HTERT RPE-1 (cell line): ENCODE results near the gene NUTM2F.
"Not testable (repeated sequence)": the region's sequence is repeated elsewhere in the genome, so short reads cannot be mapped to it uniquely, and the experiment has no call there.

Source experiments
- in situ Hi-C: fragments of 300-500 bp; cut with MboI; formaldehyde crosslinking; loops from 4 replicates; pipeline ENCODE4 v1.14.3; 2020; ENCODE audit warnings: low sequenced_read_pairs

NUTM2F gene

DNA sequence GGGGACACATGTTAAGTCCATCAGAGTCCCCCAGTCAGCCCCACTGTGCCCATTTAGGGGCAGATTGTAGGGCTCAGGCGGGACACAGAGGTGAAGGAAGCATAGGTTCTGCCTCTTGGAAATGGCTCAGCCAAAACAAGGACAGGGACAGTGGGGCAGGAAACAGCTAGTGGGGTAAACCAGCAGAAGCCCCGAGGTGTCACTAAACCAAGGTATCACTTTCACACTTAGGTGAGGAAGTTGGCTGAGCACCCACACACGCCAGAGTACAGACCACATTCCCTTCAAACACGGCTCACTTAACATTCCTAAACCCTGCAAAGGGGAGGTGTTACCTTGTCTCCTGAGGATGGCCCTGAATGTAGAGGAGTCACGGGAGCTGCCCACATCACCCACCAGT, 12.2 kb downstream of the NUTM2F start:
- in situ Hi-C loops, result not testable (repeated sequence)

DNA sequence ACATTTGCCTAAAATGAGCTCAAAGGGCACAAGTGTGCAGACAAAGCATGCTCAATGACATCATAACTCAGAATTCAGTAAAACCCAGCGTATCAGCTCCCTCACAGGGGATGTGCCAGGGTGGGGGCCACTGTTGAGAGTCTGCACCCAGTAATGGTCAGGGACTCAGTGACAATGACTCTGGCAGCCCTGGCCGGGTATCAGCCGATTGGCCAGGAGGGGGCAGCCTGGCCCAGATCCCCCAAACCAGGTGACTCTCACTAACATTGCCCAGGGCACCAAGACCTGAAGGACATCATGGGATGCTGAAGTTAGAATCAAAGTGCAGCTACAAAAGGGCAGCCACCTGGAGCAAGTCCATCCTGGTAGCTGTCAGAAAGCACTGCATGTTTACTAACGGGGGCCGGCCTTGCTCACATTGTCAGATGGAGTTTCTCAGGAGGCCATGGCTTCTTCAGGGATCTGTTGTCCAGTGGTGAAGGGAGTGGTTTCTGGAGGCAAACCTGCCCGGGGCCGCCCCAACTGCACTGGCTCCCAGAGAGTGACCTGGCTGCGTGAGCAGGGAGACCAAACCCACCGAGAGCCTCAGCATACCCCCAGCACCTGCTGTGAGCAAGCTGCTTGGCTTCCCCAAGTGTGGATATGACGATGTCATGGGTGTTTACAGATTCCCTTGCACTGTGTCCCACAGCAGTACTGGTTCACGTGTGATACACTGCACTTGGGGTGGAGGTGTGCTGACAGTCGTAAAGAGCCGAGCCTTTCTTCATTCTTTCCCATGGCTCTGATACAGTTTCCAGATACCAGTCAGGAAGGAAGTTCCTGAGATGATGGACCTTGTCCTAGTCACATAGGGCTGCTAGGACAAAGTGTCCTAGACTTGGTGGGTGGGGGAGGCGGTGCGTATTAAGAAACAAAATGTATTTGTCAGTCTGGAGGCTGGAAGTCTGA, 13.1 kb downstream of the NUTM2F start:
- in situ Hi-C loops, result not testable (repeated sequence)

DNA sequence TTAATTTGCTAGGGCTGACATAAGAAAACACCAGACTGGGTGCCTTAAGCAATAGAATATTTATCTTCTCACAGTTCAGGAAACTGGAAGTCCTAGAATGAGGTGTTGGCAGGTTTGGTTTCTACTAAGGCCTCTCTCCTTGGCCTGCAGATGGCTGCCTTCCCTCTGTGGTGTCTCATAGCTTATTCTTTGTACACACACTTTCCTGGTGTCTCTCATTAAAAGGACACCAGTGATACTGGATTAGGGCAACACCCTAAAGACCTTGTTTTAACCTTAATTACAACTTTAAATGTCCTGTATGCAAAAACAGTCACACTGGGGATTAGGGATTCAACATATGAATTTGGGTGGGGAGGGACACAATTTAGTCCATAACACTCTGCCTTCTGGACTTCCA, 25.1 kb downstream of the NUTM2F start:
- in situ Hi-C loops, result no loop called here

DNA sequence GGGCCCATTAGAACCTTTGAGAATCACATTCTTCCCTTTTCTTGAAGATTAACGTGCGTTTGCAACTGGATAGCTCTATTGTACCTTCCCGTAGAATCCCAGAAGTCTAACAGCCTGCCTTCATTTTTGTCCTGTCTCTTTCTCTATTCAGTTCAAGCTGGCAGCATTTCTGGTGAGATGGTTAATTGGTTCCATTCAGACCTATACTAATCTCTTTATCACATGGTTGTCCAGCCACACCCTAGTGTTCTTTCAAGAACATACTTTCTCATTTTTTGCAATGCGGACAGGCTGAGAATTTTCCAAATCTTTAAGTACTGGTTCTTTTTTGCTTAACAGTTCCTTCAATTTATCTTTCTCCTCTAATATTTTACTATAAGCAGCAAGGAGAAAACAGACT, 26.0 kb downstream of the NUTM2F start:
- in situ Hi-C loops, result no loop called here

DNA sequence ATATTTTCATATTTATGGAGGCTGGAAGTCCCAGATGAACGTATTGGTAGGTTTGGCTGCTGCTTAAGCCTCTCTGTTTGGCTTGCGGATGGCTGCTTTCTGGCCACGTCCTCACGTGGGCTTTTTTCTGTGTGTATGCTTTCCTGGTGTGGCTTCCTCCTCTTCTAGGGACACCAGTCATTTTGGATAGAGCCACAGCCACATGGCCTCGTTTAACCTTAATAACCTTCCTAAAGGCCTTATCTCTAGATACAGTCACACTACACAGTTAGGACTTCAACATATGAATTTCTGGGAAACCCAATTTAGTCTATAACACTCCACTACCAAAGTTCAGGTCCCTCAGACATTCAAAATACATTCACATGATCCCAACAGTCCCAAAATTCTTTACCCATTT, 26.9 kb downstream of the NUTM2F start:
- in situ Hi-C loops, result no loop called here

DNA sequence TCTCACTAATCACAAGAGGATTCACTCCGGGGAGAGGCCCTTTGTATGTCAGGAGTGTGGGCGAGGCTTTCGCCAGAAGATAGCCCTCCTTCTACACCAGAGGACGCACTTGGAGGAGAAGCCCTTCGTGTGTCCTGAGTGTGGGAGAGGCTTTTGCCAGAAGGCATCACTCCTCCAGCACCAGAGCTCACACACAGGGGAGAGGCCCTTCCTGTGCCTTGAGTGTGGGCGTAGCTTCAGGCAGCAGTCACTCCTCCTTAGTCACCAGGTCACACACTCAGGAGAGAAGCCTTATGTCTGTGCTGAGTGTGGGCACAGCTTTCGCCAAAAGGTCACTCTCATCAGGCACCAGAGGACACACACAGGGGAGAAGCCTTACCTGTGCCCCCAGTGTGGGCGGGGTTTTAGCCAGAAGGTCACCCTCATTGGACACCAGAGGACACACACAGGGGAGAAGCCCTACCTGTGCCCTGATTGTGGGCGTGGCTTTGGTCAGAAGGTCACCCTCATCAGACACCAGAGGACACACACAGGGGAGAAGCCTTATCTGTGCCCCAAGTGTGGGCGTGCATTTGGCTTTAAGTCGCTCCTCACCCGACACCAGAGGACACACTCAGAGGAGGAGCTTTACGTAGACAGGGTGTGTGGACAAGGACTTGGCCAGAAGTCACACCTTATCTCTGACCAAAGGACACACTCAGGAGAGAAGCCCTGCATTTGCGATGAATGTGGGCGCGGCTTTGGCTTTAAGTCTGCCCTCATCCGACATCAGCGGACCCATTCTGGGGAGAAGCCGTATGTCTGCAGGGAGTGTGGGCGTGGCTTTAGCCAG, 27.8 kb downstream of the NUTM2F start:
- in situ Hi-C loops, result no loop called here

DNA sequence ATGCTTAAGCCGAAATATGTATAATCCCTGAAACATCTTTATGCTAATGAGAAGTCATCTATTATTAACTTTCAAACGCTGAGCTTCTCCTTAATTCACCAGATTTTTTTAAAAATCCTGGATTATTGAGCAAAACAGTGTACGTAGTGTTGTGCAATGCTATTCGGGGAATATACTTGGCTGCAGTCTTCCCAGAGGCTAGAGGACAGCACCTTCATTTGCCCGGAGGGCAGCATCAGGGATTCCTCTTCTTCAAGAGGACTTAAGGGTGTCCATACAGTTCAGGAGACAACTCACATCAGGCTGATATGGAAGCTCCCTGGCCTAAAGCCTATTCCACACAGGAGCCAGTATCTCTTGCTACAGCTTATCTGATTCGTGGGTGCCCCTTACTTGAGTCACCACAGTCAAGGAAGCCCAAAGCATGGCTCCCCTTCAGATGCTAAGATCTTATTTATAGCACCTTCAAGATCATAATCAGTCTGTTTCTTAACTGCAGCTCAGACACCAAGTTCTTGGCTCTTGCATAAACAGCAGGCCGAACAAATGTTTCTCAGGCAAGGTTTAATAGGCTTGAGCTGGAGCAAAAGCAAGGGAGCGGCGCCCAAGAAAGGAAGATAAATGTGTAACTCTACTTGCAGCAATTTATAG, 29.4 kb downstream of the NUTM2F start:
- in situ Hi-C loops, result no loop called here

DNA sequence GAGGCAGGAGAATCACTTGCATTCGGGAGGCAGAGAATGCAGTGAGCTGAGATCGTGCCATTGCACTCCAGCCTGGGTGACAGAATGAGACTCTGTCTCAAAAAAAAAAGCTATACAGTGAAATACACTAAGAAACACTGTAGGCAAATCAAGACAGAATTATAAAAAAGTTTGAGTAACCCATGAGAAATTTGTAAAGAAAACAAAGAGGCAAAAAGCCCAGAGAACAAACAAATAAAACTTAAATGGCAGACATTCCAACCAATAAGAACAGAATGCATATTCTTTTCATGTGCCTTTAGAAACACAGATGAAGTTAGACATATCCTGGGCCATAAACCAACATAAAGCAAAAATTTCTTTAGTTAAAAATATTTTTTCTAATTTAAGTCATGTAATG, 38.8 kb downstream of the NUTM2F start:
- in situ Hi-C loops, result no loop called here

DNA sequence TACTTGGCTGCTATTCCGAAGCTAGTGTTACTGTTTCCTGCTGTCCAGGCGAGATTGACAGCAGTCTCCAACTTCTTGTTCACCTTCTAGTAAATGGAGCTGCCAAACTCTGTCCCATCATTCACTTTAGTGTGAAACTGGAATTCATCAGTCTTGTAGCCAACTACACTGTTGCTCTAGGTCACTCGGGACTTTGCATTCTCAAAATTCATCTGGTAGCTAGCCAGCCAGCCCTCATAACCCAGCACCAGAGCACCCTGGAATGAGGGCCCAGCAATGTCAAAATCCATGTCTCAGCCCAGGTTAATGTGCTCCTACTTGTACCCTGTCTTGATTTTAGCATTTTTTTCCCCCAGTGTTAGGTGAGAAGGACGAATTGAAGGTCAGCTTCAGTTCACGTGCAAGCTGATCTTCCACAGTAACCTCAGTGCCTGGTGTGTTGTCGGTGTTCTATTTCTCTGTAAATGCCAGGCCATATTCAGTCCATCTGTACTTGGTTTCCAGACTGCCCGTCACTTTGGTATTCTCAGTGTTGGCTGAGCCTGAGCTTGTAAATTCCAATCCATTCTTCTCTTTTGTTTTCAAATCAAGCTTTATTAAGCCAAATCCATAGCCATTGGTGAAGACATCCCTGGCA, 40.4 kb downstream of the NUTM2F start:
- in situ Hi-C loops, result no loop called here

DNA sequence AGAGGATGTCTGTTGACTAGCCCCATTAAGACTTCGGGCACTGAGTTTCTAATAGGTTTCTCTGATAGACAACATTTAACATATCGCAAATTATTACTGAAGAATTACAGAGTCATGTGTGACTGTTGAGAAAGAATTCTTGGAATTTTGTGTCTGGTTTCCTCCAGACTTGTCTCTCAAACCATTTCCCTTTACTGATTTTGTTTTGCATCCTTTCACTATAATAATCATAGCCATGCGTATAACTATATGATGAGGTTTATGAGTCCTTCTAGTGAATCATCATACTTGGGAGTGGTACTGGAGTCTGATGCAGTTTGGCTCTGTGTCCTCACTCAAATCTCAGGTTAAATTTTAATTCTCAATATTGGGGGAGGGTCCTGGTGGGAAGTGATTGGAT, 42.3 kb downstream of the NUTM2F start:
- in situ Hi-C loops, result no loop called here

DNA sequence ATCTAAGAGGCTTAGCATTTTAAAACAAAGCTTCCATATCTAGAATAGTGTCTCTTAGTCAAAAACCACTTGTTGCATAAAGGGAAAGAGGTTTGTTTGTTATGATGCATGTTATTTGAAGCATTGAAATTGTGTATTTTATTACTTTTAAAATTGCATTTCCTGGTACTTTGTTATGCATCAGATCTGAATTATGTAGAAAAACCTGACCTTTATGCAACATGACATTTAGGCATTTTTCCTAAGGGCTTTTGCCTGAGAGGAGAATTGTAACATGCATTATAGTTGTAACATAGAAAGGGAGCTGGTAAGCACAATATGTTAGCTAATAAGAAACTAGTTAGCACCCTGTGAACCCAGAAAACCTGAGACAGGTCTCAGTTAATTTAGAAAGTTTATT, 47.3 kb downstream of the NUTM2F start:
- in situ Hi-C loops, result no loop called here

DNA sequence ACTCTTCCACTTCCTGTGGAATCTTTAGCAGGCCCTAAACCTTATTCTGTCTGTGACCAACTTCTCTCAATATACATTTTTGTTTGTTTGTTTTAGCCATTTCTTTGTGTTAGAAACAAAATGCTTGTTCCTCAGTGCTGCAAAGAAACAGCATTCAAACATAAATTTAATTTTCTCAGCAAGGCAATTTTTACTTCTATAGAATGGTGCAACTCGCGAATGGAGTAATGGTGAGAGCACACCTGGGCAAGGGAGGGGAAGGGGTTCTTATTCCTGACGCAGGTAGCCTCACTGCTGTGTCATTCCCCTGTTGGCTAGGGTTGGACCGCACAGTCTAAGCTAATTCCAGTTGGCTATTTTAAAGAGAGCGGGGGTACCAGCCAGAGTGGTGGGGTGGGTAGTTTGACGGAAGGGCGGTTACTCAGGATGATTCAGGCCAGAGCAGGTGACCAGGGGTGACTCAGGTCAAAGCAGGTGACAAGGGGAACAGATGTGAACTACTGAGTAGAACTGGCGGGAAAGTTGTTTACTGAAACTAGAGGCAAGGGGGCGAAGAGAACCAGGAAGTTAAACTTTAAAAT, 47.9 kb downstream of the NUTM2F start:
- in situ Hi-C loops, result no loop called here

DNA sequence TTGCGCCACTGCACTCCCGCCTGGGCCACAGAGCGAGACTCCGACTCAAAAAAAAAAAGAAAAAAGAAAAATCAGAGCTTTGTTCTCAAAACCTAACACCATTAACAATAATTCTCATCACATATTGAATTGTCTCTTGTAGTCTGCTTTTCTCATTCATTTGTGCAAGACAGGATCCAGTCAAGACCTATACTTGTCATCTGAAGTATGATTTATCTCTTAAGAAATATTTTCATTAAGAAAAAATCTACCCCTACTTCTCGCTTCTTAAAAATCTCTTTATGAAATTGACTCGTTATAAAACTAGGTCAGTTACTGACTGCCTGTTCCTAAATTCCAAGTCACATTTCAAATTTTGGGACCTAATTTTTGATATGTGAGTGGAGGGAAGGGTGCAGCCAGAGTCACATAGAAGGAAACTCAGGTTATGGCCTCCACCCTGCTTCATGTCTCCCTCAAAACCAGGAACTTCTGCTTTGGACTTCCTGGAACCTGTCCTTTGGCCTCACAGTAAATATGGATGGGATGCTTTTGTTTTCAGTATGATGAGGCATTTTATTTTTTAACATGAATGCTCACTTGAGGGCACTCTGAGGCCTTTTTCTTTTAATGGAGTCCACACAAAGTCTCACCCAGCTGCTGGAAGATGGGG, 50.4 kb downstream of the NUTM2F start:
- in situ Hi-C loops, result no loop called here

DNA sequence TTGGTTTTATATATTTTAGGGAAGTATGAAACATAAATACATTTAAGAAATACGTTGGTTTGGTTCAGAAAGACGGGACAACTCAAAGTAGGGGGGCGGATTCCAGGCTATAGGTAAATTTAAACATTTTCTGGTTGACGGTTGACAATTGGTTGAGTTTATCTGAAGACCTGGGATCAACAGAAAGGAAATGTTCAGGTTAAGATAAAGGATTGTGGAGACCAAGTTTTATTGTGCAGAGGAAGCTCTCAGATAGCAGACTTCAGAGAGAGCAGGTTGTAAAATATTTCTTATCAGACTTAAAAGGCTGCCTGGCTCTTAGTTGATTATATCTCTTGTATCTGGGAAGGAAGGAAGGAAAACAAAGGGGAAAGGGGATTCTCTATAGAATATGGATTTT, 51.4 kb downstream of the NUTM2F start:
- in situ Hi-C loops, result not testable (repeated sequence)

DNA sequence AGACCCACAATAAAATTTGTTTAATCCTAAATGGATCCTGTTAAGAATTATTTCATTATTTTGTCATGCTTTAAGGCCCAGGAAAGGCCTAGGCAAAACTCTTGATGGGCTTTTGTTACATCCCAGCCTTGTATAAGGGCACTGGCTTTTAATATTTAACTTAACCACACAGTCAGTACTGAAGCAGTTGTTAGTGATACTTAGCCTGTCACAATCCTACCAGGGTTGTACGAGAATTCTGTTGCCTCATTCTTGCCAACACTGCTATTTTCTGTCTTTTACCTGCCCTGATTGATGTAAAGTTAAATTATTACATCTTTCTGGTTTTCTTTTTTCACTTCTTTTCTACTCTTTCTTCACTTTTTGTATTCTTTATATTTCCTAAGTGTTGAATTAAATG, 58.4 kb downstream of the NUTM2F start:
- in situ Hi-C loops, result no loop called here

DNA sequence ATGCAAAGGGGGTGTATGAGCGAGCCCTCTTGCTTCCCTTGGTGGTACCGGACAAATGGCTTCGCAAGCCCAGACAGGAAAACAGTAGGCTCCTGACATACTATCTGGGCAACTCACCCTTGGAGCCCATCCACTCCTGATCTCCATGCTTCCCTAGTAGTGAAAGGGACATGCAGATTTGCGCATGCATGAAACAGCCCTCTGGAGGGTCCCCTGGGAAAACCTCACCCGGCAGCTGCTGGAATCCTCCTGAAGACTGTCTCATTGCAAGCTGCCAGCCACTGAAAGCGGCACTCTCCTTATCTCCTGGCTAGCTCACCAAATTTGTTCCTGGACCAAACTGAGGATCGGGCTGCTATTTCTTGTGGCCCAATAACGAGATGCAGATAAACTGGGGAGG, 59.2 kb downstream of the NUTM2F start:
- in situ Hi-C loops, result no loop called here
